KBM-7 (cell line): ENCODE data around the gene RAPGEF4.

Experiments
- DNase-seq: peaks from one replicate; pipeline ENCODE4 v3.0.0-alpha.2; 2015
- in situ Hi-C: fragments of 300-500 bp; cut with MboI; formaldehyde crosslinking; loops from 2 replicates; pipeline ENCODE4 v1.14.3; 2020; ENCODE audit warnings: low sequenced_read_pairs, low pct_unique_long_range_greater_than_20kb, mixed read lengths

Gene RAPGEF4

GRCh38 chr2:172997031-172997430 is 261.4 kb downstream of the RAPGEF4 start:
- in situ Hi-C loops = no loop called here
- no peak for DNase-seq

- DNase-seq = no peak
- in situ Hi-C loops = no loop called here
Measured at GRCh38 chr2:172998547-172999272, 263.1 kb downstream of the RAPGEF4 start.

GRCh38 chr2:172999641-173000386 is 264.2 kb downstream of the RAPGEF4 start:
- in situ Hi-C loops = no loop called here
- no peak for DNase-seq

- in situ Hi-C loops = no loop called here
Measured at GRCh38 chr2:173001664-173002604, 266.3 kb downstream of the RAPGEF4 start.

GRCh38 chr2:173002751-173003541 is 267.3 kb downstream of the RAPGEF4 start:
- in situ Hi-C loops = no loop called here
- DNase-seq = no peak

More at GRCh38 chr2:173001664-173002604, 266.3 kb downstream of the RAPGEF4 start:
- DNase-seq = peak; percentile 25

GRCh38 chr2:173008786-173009185 is 273.1 kb downstream of the RAPGEF4 start:
- DNase-seq = no peak
- in situ Hi-C loops = no loop called here

GRCh38 chr2:173010233-173010632 is 274.6 kb downstream of the RAPGEF4 start:
- no peak for DNase-seq
- in situ Hi-C loops = no loop called here

GRCh38 chr2:173016451-173016850 is 280.8 kb downstream of the RAPGEF4 start:
- in situ Hi-C loops = no loop called here
- DNase-seq = no peak

GRCh38 chr2:173017646-173018420 is 282.2 kb downstream of the RAPGEF4 start:
- in situ Hi-C loops = no loop called here
- DNase-seq = no peak

- in situ Hi-C loops = no loop called here
- DNase-seq = no peak
Measured at GRCh38 chr2:173019755-173020154, 284.1 kb downstream of the RAPGEF4 start.

- DNase-seq = no peak
- in situ Hi-C loops = no loop called here
Measured at GRCh38 chr2:173021939-173022371, 286.3 kb downstream of the RAPGEF4 start.

- DNase-seq = no peak
- in situ Hi-C loops = no loop called here
Measured at GRCh38 chr2:173023718-173024117, 288.1 kb downstream of the RAPGEF4 start.

GRCh38 chr2:173026479-173026878 is 290.8 kb downstream of the RAPGEF4 start:
- DNase-seq = no peak
- in situ Hi-C loops = no loop called here

GRCh38 chr2:173027181-173028128 is 291.8 kb downstream of the RAPGEF4 start:
- peak; percentile 85 for DNase-seq
- in situ Hi-C loops = no loop called here

GRCh38 chr2:173028141-173028540 is 292.5 kb downstream of the RAPGEF4 start:
- DNase-seq = no peak
- in situ Hi-C loops = no loop called here

GRCh38 chr2:173028671-173029070 is 293.0 kb downstream of the RAPGEF4 start:
- no peak for DNase-seq
- in situ Hi-C loops = no loop called here
